GM12801 (cell line): ENCODE measurements around the gene UBASH3A.

Experiments used
- CTCF ChIP-seq: IDR thresholded peaks from one replicate; pipeline ENCODE4 v1.5.1; 2011; ENCODE audit warnings: control low read depth; ENCODE audit not compliant: insufficient read length; ENCODE audit errors: extremely low read depth

UBASH3A gene

GRCh38 chr21:42454786-42455185, 51.1 kb downstream of the UBASH3A start:
- no peak for TF ChIP-seq CTCF

- TF ChIP-seq CTCF = no peak
These were observed 51.5 kb downstream of the UBASH3A start for GRCh38 chr21:42455196-42455595.

GRCh38 chr21:42455754-42456440, 52.2 kb downstream of the UBASH3A start:
- TF ChIP-seq CTCF = no peak

GRCh38 chr21:42456457-42456856, 52.8 kb downstream of the UBASH3A start:
- TF ChIP-seq CTCF = no peak

GRCh38 chr21:42459082-42459460, 55.4 kb downstream of the UBASH3A start:
- no peak for TF ChIP-seq CTCF

- no peak for TF ChIP-seq CTCF
These were observed 56.0 kb downstream of the UBASH3A start for GRCh38 chr21:42459546-42460215.

GRCh38 chr21:42460391-42461184, 56.9 kb downstream of the UBASH3A start:
- TF ChIP-seq CTCF = no peak
